Pulmonary artery endothelial cell (primary cell): ENCODE measurements around the gene WDR59. TPM values are rescaled to one million over a fixed set of nuclear protein-coding genes. Genes with fewer than 3 reads are reported as not detected.
"Not testable (repeated sequence)": the region's sequence is repeated elsewhere in the genome, so short reads cannot be mapped to it uniquely, and the experiment has no call there.

Experiments used
- DNase-seq: peaks from one replicate; pipeline ENCODE4 v3.0.0-alpha.2; 2011; ENCODE audit warnings: low read depth, low spot score
- total RNA-seq: library from RNA; depleted of rRNA; stranded (reverse); fragments of >200 nt; gene quantifications from 2 replicates; pipeline ENCODE4 v1.2.3, GENCODE V29; 2014

WDR59 gene, protein sequence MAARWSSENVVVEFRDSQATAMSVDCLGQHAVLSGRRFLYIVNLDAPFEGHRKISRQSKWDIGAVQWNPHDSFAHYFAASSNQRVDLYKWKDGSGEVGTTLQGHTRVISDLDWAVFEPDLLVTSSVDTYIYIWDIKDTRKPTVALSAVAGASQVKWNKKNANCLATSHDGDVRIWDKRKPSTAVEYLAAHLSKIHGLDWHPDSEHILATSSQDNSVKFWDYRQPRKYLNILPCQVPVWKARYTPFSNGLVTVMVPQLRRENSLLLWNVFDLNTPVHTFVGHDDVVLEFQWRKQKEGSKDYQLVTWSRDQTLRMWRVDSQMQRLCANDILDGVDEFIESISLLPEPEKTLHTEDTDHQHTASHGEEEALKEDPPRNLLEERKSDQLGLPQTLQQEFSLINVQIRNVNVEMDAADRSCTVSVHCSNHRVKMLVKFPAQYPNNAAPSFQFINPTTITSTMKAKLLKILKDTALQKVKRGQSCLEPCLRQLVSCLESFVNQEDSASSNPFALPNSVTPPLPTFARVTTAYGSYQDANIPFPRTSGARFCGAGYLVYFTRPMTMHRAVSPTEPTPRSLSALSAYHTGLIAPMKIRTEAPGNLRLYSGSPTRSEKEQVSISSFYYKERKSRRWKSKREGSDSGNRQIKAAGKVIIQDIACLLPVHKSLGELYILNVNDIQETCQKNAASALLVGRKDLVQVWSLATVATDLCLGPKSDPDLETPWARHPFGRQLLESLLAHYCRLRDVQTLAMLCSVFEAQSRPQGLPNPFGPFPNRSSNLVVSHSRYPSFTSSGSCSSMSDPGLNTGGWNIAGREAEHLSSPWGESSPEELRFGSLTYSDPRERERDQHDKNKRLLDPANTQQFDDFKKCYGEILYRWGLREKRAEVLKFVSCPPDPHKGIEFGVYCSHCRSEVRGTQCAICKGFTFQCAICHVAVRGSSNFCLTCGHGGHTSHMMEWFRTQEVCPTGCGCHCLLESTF
- total RNA-seq: 16.9 and 18.9 TPM in 2 replicates

DNA sequence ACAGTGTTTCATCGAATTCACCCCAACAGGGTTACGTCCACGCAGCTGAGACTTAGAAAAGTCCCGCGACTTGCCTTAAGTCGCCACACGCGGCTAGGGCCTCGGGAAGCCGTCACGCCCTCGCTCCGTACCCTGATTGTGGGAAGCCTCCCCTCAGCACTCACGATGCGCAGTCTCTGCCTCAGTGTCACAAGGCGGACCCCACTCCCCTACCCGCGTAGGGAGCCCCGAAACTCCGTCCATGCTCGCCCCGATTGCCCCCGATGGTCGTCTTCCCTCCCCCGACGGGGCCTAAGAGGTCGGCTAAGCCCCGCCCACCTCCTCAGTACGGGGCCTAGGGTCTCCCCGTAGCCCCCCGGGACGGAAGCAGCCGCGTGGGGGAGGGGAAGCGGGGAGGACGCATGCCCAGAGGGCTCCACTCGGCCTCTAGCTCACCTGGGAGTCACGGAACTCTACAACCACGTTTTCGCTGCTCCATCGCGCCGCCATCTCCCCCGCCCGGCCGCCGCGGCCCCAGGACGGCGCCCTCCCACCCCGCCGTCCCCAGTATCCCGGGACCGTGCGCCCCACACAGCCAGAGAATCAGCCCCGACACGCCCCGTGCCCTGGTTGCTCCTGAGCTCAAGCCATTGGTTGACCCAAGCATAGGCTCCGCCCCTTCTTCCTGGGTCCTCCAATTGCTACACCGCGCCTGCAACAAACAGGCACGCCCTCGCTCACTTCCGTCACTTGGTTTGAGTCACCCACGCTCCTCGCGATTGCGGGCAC, at the start of gene WDR59:
Gene WDR59 (minus strand): TSS at position 595 of the 768 bp plus-strand sequence. CDS start 106 bp downstream, at position 489.
- peak; percentile 97 for DNase-seq

DNA sequence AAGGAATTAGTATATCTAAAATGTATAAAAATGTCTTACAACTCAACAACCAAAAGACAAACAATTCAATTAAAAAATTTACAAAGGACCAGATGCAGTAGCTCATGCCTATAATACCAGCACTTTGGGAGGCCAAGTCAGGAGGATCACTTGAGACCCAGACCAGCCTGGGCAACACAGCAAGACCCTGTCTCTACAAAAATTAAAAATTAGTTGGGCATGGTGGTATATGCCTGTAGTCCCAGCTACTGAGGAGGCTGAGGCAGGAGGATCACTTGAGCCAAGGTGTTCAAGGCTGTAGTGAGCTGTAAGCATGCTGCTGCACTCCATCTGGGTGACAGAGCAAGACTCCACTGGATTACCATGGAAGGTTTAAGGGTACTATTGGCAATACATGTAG, 47.7 kb upstream of the WDR59 start:
- DNase-seq: no peak

DNA sequence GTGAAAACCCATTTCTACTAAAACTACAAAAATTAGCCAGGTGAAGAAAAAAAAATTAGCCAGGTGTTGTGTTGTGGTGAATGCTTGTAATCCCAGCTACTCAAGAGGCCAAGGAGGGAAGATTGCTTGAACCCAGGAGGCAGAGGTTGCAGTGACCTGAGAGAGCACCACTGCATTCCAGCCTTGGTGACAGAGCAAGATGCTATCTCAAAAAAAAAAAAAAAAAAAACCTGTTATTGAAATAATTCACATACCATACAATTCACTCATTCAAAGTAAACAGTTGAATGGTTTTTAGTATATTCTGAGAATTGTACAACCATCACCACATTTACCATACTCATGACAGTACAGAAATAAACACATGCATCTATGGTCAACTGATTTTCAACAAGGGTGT, 44.9 kb upstream of the WDR59 start:
- DNase-seq: no peak

DNA sequence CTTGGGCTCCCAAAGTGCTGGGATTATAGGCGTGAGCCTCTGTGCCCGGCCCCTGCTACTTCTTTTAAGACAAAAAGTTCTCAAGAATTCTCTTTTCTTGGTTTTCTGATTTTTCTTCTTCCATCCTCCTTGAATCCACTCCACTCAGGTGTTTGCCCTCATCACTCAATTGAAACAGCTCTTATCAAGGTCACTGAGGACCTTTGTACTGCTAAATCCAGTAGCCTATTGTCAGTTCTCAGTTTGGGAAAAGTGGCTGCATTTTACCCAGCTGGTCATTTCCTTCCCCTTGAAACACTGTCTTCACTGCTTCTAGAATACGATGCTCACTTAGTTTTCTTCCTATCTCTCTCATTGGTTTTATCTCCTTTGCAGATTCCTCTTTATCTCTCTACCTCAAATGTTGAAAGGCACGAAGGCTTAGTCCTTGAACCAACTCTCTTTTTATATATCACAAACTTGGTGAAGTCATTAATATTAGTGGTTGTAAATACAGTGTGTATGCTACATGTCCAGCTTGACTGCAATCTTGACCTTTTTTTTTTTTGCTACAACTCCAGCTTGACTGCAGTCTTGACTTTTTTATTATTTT, 43.7 kb upstream of the WDR59 start:
- no peak for DNase-seq

DNA sequence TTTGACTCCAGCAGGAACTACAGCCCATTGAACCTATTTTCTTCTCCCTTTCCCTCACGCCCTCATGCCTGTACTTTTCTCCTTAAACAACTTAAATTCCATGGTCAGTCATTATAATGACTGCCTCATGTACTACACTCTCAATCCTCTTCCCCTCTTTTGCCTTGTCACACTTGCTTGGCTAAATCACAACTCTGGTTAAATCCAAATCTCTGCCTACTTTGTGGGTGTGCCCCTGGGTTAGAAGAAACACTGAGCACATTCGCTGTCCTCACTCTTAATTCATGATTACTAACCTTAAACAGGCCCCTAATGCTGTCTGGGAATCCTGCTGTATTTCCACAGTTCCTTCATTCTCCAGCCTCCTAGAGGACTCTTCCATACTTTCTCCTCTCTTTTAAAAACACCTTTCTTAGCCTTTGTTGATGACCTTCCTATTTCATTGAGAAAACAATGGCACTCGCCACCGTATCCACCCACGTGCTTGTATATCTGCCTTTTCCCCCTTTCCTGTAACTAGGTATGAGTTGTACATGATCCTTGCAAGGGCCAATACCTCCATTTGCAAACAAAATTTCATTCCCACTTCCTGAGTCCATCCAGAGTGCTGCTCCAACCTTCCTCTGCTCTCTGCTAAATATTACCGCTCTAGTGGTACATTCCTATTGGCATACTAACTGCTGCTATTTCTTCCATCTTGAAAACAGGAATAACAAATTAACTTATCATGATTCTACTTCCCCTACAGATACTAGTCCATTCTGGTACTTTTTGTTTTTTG, 42.8 kb upstream of the WDR59 start:
- no peak for DNase-seq

DNA sequence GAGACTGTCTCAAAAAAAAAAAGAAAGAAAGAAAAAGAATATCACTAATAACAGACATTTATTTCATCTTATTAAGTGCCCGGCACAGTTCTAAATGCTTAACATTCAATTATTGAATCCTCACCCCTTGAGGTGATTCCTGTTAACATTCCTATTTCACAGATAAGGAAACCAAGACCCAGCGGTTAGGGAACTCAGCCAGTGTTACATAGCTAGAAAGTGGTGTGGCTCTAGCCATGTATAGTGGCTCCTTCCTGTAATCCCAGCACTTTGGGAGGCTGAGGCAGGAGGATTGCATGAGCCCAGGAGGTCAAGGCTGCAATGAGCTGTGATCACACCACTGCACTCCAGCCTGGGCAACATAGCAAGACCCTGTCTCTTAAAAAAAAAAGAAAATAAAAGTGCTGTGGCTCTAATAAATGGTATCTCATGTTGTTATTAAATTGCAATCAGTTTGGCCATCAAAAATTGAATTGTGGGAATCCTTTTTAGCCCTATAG, 42.0 kb upstream of the WDR59 start:
- DNase-seq: no peak

DNA sequence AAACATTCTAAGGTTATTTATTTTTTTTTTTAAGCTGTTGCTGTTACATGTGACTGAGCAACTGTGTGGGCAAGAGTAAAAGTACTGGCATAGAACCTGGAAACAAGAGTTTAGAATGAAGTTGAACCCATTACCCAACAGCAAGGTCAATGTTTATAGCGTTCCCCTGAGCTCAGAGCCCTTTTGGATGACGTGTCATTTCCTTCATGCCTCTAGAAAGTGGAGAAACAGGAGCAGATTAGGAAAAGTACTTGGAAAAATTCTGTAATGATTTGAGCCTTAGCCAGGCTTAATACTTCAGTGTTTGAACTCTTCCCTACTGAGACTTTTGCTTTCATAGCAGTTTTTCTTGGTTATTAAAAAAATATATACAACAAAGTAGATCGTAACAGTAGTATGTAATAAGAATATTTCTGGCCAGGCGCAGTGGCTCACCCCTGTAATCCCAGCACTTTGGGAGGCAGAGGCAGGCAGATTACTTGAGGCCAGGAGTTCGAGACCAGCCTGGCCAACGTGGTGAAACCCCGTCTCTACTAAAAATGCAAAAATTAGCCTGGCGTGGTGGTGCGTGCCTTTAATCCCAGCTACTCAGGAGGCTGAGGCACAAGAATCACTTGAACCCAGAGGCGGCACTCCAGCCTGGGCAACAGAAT, 41.4 kb upstream of the WDR59 start:
- DNase-seq: peak; percentile 87

DNA sequence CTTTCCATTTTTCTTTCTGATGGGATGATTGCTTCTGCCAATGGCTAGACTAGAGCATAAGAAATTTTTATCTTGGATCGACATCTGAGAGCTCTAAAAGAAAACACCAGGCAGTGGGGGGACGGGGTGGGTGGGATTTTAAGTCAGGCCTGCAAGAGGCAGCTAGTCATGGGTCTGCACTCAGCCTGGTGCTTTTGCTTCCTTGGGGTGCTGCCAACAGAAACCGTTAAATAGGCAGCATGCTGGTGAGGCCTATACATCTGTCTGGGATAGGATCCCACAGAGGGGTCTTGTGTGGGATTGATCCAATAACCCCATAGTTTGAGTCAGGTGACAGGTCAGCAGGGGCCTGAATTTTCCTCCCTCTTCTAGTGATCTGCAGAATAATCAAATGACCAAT, 40.8 kb upstream of the WDR59 start:
- DNase-seq: no peak

DNA sequence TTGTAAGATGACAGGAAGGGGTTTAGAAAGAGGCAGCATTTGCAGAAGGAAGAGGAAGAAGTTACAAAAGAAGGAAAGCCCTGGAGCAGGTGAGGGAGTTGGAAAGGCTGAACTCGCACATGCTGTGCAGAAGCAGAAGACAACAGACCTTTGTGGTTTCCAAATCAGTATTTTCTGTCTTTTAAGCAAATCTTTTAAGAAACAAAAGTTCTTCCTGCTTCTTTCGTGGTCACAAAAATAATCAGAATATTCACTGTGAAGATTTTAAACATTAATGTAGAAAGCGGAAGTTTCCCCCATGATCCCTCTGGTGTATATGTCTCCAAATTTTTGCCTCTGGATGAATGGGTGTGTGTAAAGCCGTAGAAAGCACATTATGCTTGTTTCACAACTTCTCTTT, 39.7 kb upstream of the WDR59 start:
- no peak for DNase-seq

DNA sequence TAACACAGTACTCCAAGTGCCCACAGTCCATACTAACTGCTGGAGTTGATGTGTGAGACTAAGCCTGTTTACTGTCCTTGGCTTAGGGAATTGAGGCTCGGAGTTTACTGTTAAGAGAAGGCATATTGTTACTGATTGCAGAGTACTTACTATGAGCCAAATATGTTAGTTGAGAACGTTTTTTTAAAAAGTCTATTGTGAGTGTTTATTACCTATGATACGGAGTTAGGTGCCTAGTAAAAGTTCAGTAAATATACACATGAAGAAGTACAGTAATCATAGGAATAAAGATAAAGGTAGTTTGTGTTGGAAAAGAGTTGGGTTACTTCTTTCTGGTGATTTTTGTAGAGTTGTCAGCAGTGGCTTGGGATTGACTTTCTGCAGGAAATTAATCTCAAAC, 39.3 kb upstream of the WDR59 start:
- no peak for DNase-seq

DNA sequence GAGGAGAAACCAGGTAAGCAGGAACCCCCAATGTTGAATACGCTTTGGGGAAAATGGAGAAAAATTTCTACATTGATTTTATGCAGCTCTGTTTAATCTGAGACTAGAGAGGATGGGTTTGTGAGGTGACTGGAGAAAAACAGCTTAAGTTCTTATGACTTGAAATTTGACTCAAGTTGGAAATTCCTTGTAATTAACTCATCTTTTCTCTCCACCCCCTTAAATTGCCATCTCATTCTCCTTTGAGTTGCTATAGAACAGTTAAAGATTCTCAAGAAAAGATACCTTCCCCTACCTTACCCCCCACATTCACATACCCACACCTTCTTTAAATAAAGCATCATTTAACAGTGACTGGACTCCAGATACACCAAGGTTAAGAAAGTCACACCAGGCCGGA, 38.1 kb upstream of the WDR59 start:
- DNase-seq: no peak

DNA sequence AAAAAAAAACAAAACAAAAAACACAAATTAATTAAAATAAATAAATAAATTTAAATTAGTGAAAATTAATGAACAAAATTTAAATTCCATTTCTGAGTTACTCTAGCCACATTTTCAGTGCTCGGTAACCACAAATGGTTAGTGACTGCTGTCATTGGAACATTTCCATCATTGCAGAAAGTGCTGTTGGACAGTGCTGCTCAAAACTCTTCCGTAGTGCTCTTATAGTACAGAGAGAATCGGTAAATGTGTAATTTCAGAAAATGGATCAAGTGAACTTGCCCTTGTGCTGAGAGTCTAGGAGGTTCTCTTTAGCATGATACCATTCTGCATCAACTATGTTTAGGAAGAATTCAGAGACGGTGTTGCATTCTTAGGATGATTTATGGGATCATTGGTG, 37.6 kb upstream of the WDR59 start:
- DNase-seq: no peak

DNA sequence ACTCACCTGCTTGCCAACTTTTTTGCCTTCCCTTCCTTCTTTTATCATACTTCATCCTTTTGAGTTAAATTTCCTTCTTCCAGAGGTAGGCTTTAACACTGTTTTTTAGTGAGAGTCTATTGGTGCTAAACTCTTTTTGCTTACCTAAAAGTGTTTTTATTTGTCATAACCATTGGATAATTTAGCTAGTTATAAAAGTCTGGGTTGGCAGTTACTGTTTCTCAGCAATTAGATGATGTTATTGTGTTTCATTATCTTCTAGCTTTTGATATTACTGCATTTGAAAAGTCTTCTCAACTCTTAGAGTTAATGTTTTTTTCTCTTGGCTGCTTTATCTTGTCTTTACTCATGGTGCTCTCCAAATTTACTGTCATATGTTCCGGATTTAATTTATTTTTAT, 36.5 kb upstream of the WDR59 start:
- no peak for DNase-seq

DNA sequence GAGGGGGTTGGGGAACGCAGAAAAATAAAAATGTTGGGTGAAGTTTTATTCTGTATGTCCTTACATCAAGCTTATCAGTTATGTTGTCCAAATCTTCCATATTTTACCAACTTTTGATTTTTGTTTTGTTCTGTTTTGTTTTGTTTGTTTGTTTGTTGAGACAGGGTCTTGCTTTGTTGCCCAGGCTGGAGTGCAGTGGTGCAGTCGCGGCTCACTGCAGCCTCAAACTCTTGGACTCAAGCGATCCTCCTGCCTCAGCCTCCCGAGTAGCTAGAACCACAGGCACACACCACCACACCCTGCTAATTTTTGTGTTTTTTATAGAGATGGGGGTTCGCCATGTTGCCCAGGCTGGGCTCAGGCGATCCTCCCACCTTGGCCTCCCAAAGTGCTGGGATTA, 34.7 kb upstream of the WDR59 start:
- no peak for DNase-seq

DNA sequence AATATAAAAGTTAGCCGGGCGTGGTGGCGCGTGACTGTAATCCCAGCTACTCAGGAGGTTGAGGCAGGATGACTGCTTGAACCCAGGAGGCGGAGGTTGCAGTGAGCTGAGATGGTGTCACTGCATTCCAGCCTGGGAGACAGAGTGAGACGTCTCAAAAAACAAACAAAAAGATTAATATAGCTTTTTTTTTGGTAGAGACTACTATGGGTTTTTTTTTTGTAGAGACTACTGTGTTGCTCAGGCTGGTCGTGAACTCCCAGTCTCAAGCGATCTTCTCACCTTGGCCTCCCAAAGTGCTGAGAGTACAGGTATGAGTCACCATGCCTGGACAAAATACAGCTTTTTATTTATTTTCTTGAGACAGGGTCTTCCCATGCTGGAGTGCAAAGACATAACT, 34.1 kb upstream of the WDR59 start:
- no peak for DNase-seq

DNA sequence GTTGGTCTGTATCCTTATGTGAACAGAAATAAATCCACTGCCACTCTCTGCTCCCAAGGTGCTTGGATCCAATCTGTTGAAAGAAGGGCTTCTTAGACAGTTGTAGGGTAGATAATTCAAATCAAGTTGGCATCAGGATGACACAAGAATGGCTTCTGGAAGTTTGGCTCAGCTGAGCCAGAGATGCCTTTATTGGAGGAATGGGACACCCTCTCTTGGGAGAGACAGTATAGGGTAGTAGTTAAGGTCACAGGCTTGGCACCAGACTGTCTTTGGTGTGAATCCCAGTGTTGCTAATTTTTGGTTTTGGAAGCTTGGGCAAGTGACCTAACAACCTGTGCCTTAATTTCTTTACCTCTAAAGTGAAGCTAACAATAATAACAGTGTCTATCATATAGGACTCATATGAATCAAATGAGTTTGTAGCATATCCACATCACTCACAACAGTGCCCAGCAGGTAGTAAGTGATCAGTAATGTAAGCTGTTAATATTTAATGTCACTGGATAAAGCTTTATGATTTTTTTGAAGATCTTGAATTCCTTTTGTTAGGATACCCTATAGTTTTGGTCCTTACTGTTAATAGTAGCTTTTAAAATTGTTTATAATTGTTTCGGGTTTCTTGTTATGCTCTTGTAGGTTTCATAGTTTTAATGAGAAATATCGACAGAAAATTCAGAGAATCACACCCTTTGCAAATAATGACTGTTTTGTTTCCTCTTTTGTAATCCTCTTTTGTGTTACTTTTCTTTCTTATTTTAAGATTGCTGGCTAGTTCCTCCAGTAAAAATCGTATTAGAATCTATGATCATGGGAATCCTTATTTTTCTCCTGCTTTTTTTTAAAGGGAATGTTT, 33.0 kb upstream of the WDR59 start:
- no peak for DNase-seq

DNA sequence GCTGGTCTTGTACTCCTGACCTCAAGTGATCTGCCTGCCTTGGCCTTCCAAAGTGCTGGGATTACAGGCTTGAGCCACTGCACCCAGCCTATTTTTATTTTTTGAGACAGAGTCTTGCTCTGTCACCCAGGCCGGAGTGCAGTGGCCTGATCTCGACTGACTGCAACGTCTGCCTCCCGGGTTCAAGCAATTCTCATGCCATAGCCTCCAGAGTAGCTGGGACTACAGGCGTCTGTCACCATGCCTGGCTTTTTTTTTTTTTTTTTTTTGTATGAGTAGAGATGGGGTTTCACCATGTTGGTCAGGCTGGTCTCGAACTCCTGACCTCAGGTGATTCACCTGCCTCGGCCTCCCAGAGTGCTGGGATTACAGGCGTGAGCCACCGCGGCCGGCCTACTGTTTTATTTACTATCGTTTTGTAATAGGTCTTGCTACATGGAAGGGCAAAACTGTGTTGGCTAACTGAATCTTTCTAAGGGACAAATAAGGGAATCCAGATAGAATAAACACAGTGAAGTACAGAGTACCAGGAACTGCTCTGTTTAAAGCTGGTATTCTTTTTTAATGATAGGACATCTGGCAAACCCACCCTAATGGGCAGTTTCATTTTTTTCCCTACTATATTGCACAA, 31.6 kb upstream of the WDR59 start:
- not testable (repeated sequence) for DNase-seq

DNA sequence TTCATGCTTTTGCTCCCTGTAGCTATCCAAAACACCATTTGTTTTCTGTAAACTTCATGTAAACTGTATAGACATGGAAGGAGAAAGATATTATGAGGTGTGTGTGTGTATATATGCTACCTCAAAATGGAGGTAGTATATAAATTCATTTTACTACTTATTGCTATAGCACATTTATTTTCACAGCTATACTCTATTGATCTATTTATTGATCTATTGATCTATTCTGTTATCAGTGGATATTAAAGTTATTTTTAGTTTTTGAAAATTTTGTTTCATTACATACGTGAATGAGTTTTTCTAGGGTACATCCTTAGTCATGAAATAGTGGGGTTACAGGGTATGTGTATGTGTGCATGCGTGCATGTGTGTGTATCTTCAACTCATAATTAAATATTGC, 29.4 kb upstream of the WDR59 start:
- no peak for DNase-seq
